GM19467 (cell line): Measurements from ENCODE around the gene RNF227.

ENCODE experiments used
- ATAC-seq: cut with Tn5 transposase; IDR thresholded peaks from one replicate; pipeline ENCODE4 v1.9.1; 2021; ENCODE audit warnings: mild to moderate bottlenecking, moderate library complexity; ENCODE audit not compliant: unreplicated experiment

The RNF227 gene

GRCh38 chr17:7889166-7889955, 26.7 kb downstream of the RNF227 start:
- ATAC-seq: no peak

GRCh38 chr17:7888184-7888920, 27.7 kb downstream of the RNF227 start, which contains the start of gene CHD3:
TSS of gene CHD3 (plus strand) at chr17:7888789. CDS start at chr17:7889001, 212 bp downstream.
- ATAC-seq: no peak

- no peak for ATAC-seq
Measured at GRCh38 chr17:7887482-7888183, 28.5 kb downstream of the RNF227 start.

GRCh38 chr17:7887038-7887481, 29.0 kb downstream of the RNF227 start:
- ATAC-seq: no peak

GRCh38 chr17:7886227-7887037, 29.7 kb downstream of the RNF227 start:
- ATAC-seq: no peak

- no peak for ATAC-seq
Measured at GRCh38 chr17:7885367-7886226, 30.5 kb downstream of the RNF227 start.

- ATAC-seq: no peak
Measured at GRCh38 chr17:7884581-7885366, 31.3 kb downstream of the RNF227 start.

- ATAC-seq: no peak
Measured at GRCh38 chr17:7883781-7884386, 32.2 kb downstream of the RNF227 start.

- no peak for ATAC-seq
Measured at GRCh38 chr17:7882629-7883028, 33.5 kb downstream of the RNF227 start.

GRCh38 chr17:7882068-7882467, 34.0 kb downstream of the RNF227 start:
- ATAC-seq: no peak

- ATAC-seq: no peak
Measured at GRCh38 chr17:7881276-7882054, 34.6 kb downstream of the RNF227 start.

- ATAC-seq: no peak
Measured at GRCh38 chr17:7880076-7880868, 35.8 kb downstream of the RNF227 start.

GRCh38 chr17:7878234-7878633, 37.9 kb downstream of the RNF227 start:
- ATAC-seq: no peak

- ATAC-seq: no peak
Measured at GRCh38 chr17:7875804-7876370, 40.2 kb downstream of the RNF227 start.

GRCh38 chr17:7873051-7873450, 43.0 kb downstream of the RNF227 start:
- no peak for ATAC-seq

GRCh38 chr17:7867881-7868329, 48.2 kb downstream of the RNF227 start:
- ATAC-seq: no peak
